Skin epidermis (tissue), 12 donors: ENCODE measurements around the gene TAS1R2.
"Not testable (repeated sequence)": the region's sequence is repeated elsewhere in the genome, so short reads cannot be mapped to it uniquely, and the experiment has no call there.

Source experiments
- H3K27ac ChIP-seq, 21 experiments: fragments of 200-600 bp; sonication (generic) in 11 of 21; one replicate each; pipeline ENCODE4 v1.5.0; 2020; ENCODE audit warnings: mild to moderate bottlenecking in 3 of 21, inconsistent platforms in 2 of 21, moderate library complexity in 2 of 21
- H3K4me3 ChIP-seq, 7 experiments: fragments of 200-600 bp; sonication (generic) in 2 of 7; one replicate each; pipeline ENCODE4 v1.5.0; 2020; ENCODE audit warnings: inconsistent platforms in 2 of 7, mild to moderate bottlenecking in 2 of 7, moderate library complexity in 1 of 7

Gene TAS1R2

DNA sequence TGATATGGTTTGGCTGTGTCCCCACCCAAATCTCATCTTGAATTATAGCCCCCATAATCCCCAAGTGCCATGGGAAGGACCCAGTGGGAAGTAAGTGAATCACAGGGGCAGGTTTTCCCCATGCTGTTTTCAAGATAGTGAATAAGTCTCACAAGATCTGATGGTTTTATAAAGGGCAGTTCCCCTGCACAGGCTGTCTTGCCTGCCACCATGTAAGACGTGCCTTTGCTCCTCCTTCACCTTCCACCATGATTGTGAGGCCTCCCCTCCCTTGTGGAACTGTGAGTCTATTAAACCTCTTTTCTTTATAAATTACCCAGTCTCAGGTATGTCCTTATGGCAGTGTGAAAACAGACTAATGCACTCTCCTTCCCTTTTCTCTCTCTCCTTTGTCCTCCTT lies 27.1 kb downstream of the TAS1R2 start:
- not testable (repeated sequence) for H3K4me3 ChIP-seq, H3K27ac ChIP-seq

GRCh38 chr1:18831656-18832055 lies 27.8 kb downstream of the TAS1R2 start:
- Histone ChIP-seq H3K4me3 (no peak overlapping the region), H3K27ac (no peak overlapping the region)

DNA sequence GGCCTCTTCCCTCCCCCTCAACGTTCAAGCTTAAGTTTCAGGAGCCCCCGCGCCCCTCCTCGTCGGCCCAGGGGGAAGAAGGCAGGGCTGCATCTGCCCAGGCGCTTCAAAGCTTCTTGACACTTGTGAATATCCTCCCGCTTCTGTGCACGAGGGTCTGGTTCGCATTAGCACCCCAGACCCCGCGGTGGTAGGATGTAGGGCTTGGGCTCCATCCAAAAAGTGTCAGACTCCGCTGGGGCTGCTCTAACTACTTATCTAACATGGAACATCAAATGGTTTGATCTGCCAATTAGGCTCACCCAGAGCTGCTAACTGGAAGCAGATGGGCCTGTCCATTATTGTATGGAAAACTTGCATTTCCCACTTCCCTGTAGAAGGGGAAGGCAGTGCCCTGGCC lies 28.9 kb downstream of the TAS1R2 start:
- H3K27ac ChIP-seq, result no peak overlapping the region

DNA sequence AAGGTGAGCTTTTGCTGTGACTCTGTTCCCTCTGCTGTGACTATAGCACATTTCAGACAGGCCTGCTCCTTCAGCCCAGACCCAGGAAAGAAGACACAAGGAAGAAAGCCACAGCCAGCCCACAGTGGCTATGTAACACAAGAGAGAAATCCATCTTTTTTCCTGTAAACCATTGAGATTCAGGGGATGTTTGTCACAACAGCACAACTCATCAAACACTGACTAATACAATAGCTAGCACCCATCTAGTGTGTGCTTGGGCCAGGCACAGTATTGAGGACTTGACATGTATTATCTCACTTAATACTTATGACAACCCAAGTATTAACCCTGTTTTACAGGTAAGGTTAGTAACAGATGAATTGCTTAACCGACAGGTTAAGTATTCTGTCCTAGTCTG lies 29.8 kb downstream of the TAS1R2 start:
- no peak overlapping the region for H3K4me3 ChIP-seq
- no peak overlapping the region for H3K27ac ChIP-seq

More for the DNA sequence above, 28.9 kb downstream of the TAS1R2 start:
- no peak overlapping the region for H3K4me3 ChIP-seq

GRCh38 chr1:18828224-18828623 lies 31.2 kb downstream of the TAS1R2 start:
- Histone ChIP-seq H3K27ac (no peak overlapping the region), H3K4me3 (no peak overlapping the region)

DNA sequence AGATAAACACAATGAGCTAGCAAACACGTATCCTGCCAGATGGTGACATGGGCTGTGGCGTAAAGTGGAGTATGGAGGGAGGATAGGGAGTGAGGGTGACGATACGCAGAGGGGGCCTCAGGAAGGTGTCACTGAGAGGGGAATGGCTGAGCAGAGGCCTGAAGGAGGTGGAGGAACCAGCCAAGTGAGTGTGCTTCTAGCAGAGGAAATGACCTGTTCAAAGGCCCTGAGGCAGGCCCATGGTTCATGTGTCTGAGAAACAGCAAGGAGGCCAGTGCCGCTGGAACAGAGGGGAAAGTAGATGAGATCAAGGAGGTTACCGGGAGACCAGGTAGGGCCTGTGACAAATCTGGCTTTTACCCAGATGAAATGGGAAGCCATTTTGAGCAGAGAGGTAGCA lies 36.0 kb downstream of the TAS1R2 start:
- Histone ChIP-seq H3K4me3 (no peak overlapping the region), H3K27ac (no peak overlapping the region)

DNA sequence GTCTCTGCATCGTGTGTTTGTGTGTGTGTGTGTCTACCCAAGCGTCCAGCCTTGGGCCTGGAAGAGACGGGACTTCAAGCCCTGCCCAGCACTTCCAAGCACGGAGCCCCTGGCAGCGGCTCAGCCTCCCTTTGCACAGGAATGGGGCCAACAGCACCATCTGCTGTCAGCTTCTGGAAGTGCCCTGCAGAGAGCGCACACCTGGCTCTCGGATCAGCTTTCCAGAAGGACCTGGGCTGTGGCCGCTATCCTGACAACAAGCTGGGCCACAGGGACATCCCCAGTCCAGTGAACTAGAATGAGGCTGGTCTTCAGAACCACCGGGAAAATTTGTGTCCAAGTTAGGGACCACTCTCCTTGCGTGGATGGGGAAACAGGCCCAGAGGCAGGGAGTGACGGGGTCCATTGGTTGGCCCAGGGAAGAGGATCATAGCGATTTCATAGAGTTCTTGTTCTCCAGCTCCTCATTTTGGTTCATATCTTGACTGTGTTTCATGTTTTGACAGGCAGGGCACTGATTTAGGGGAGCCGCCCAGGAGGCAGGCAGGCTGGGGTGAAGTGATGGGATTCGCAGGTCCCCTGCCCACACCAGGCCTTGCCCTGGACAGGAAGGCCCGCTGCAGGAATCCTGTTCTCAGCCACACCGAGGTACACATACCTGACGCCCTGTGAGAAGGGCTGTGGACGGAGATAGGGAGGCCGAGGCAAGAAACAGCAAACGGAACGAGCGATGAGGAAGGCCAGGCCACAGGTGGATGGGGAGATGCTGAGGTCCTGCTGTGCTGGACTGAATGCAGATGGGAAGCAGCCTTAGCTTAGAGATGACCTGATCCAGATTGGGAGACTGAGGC lies 38.4 kb downstream of the TAS1R2 start:
- H3K4me3 ChIP-seq, result no peak overlapping the region
- no peak overlapping the region for H3K27ac ChIP-seq

GRCh38 chr1:18819986-18820790 lies 39.3 kb downstream of the TAS1R2 start:
- H3K27ac ChIP-seq, result no peak overlapping the region
- H3K4me3 ChIP-seq, result no peak overlapping the region

- Histone ChIP-seq H3K27ac (no peak overlapping the region), H3K4me3 (no peak overlapping the region)
Observed at GRCh38 chr1:18819203-18819602, 40.3 kb downstream of the TAS1R2 start.

- Histone ChIP-seq H3K27ac (no peak overlapping the region), H3K4me3 (no peak overlapping the region)
Observed at GRCh38 chr1:18817795-18818435, 41.5 kb downstream of the TAS1R2 start.

- no peak overlapping the region for H3K4me3 ChIP-seq
- no peak overlapping the region for H3K27ac ChIP-seq
Observed at GRCh38 chr1:18817316-18817715, 42.1 kb downstream of the TAS1R2 start.

GRCh38 chr1:18816808-18817207 lies 42.7 kb downstream of the TAS1R2 start:
- Histone ChIP-seq H3K27ac (no peak overlapping the region), H3K4me3 (no peak overlapping the region)

GRCh38 chr1:18814874-18815531 lies 44.5 kb downstream of the TAS1R2 start:
- H3K4me3 ChIP-seq, result no peak overlapping the region
- no peak overlapping the region for H3K27ac ChIP-seq

GRCh38 chr1:18814425-18814824 lies 45.0 kb downstream of the TAS1R2 start:
- H3K27ac ChIP-seq, result no peak overlapping the region
- H3K4me3 ChIP-seq, result no peak overlapping the region

GRCh38 chr1:18812453-18812939 lies 47.0 kb downstream of the TAS1R2 start:
- no peak overlapping the region for H3K4me3 ChIP-seq
- H3K27ac ChIP-seq, result no peak overlapping the region

GRCh38 chr1:18811733-18812452 lies 47.6 kb downstream of the TAS1R2 start:
- Histone ChIP-seq H3K27ac (no peak overlapping the region), H3K4me3 (no peak overlapping the region)

DNA sequence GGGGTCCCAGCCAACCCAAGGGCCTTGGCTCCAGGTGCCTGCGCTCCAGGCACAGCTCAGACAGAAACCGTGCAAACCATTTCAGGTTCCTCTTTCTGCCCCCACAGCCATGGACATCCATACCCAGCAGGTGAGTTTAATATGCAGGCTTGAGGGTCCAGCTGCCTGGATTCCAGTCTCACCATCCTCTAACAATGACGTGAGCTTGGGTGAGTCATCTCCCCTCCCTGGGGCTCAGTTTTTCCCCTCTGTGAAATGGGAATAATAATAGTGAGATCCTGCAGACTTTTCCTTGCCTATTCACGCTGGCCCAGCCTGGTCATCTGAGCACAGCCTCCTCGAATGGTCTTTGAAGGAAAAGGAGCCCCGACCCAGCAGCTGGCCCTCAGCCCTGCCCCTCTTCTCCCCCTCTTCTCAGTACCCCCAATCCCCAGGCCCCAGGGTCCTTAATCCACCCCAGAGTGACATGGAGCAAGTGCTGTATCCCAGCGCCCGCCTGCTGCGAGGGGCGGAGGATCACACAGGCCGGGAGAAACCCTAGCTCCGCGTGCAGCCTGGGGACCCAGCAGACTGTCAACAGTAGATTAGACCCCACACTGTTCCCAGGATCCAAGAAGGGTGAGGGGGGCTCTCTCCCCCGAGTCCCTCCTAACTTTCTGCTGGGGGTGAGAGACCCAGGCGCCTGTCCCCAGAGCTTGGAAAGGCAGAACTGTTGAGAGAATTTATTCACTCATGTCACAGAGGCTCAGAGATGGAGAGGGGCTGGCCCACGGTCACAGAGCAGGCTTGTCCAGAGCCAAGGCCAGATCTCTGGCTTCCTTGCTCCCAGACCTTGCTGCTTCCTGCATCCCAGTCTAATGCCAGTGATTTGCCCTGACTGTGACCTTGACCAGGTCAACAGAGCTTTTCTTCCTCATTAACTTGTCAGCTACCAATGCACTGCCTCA lies 49.2 kb downstream of the TAS1R2 start:
- Histone ChIP-seq H3K27ac (no peak overlapping the region), H3K4me3 (no peak overlapping the region)

DNA sequence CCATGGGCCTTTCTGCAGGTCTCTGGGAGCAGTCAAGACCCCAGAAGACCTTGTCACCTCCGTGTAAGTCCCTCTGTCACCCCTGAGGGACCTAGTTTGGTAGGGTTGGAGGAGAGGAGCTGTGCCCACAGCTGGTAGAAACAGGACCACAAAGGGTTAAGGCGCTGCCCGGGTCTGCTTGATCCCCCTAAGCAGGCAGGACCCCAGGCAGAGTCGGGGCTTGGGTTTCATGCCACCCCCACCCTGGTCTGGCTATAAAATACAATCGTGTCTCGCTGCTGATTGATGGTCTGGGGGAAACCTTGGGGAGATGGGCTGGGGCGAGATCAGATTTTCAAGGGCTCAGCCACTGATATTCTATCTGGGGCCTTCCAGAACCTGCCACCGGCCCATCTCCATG lies 50.9 kb downstream of the TAS1R2 start:
- no peak overlapping the region for H3K4me3 ChIP-seq
- no peak overlapping the region for H3K27ac ChIP-seq
